Glutamatergic neuron (in vitro differentiated cells): Measurements from ENCODE around the gene SLC35F3. TPM values are rescaled to one million over a fixed set of nuclear protein-coding genes. Genes with fewer than 3 reads are reported as not detected.

Source experiments
- DNase-seq: peaks from one replicate; pipeline ENCODE4 v3.0.0; 2022
- H3K27ac Mint-ChIP-seq: one replicate; pipeline ENCODE4 v1.8.0; 2020; ENCODE audit warnings: mild to moderate bottlenecking, mixed read lengths, inconsistent platforms; ENCODE audit not compliant: unreplicated experiment
- H3K27me3 Mint-ChIP-seq: one replicate; pipeline ENCODE4 v1.8.0; 2020; ENCODE audit warnings: mild to moderate bottlenecking, moderate library complexity, mixed read lengths, inconsistent platforms; ENCODE audit not compliant: unreplicated experiment
- H3K36me3 Mint-ChIP-seq: one replicate; pipeline ENCODE4 v1.8.0; 2020; ENCODE audit warnings: mild to moderate bottlenecking, mixed read lengths, inconsistent platforms; ENCODE audit not compliant: unreplicated experiment
- H3K4me1 Mint-ChIP-seq: one replicate; pipeline ENCODE4 v1.8.0; 2020; ENCODE audit warnings: mild to moderate bottlenecking, low read depth, mixed read lengths, inconsistent platforms; ENCODE audit not compliant: unreplicated experiment
- H3K4me3 Mint-ChIP-seq: one replicate; pipeline ENCODE4 v1.8.0; 2020; ENCODE audit warnings: mild to moderate bottlenecking, mixed read lengths, inconsistent platforms; ENCODE audit not compliant: unreplicated experiment
- H3K9me3 Mint-ChIP-seq: one replicate; pipeline ENCODE4 v1.8.0; 2020; ENCODE audit warnings: mild to moderate bottlenecking, moderate library complexity, mixed read lengths, inconsistent platforms; ENCODE audit not compliant: unreplicated experiment
- CTCF ChIP-seq: fragments of 200-600 bp; sonication (generic); IDR thresholded peaks from one replicate; pipeline ENCODE4 v1.5.0; 2021; ENCODE audit not compliant: partially characterized antibody, unreplicated experiment
- total RNA-seq: library from RNA; stranded (reverse); fragmentation: NEBNext Ultra II Directional; extraction: Animal tissue kit (Norgen Biotek cat#: 25700); gene quantifications from one replicate; pipeline ENCODE4 v1.2.1, GENCODE V29; 2021; ENCODE audit not compliant: unreplicated experiment

Gene SLC35F3
- total RNA-seq, 1 donor from 2014 or later, result 0.98 TPM

GRCh38 chr1:234369784-234370183 is 465.3 kb downstream of the SLC35F3 start:
- H3K27me3 Mint-ChIP-seq, result no peaks in the 10 kb centered on the region
- H3K27ac Mint-ChIP-seq, result no peak overlapping the region
- H3K9me3 Mint-ChIP-seq, result peaks cover 3% of the 10 kb centered on the region
- peaks cover 9% of the 10 kb centered on the region for H3K4me1 Mint-ChIP-seq
- TF ChIP-seq CTCF, result no peak
- H3K4me3 Mint-ChIP-seq, result no peak overlapping the region
- no peak for DNase-seq
- no peaks in the 10 kb centered on the region for H3K36me3 Mint-ChIP-seq

- Mint-ChIP-seq H3K4me1 (peaks cover 9% of the 10 kb centered on the region), H3K27ac (no peak overlapping the region), H3K36me3 (peaks cover 5% of the 10 kb centered on the region), H3K27me3 (no peaks in the 10 kb centered on the region), H3K4me3 (no peak overlapping the region), H3K9me3 (peaks cover 3% of the 10 kb centered on the region)
- no peak for TF ChIP-seq CTCF
- no peak for DNase-seq
Measured at GRCh38 chr1:234371414-234371813, 466.9 kb downstream of the SLC35F3 start.

GRCh38 chr1:234372011-234372757 is 467.7 kb downstream of the SLC35F3 start:
- TF ChIP-seq CTCF, result no peak
- Mint-ChIP-seq H3K36me3 (peaks cover 5% of the 10 kb centered on the region), H3K4me3 (peak overlapping the region; percentile 97), H3K4me1 (peaks cover 9% of the 10 kb centered on the region), H3K27me3 (no peaks in the 10 kb centered on the region), H3K9me3 (peaks cover 3% of the 10 kb centered on the region), H3K27ac (peak overlapping the region; percentile 96)
- DNase-seq, result no peak

- H3K36me3 Mint-ChIP-seq, result peaks cover 5% of the 10 kb centered on the region
- DNase-seq, result peak; percentile 88
Measured at GRCh38 chr1:234373064-234373958, 468.8 kb downstream of the SLC35F3 start, which contains the start of gene COA6. TSS of gene COA6 (plus strand) at chr1:234373456. CDS start at chr1:234373467, 11 bp downstream.

More at GRCh38 chr1:234373064-234373958, 468.8 kb downstream of the SLC35F3 start, which contains the start of gene COA6:
- Mint-ChIP-seq H3K4me3 (peak within 1 kb of the TSS; percentile 97), H3K9me3 (peaks cover 3% of the 10 kb centered on the region), H3K4me1 (peaks cover 9% of the 10 kb centered on the region), H3K27ac (peak within 1 kb of the TSS; percentile 96), H3K27me3 (no peaks in the 10 kb centered on the region)
- TF ChIP-seq CTCF, result no peak
